H1 (cell line): ENCODE measurements around the gene C2orf74. TPM values are rescaled to one million over a fixed set of nuclear protein-coding genes. Genes with fewer than 3 reads are reported as not detected.

Experiments
- EP300 ChIP-seq, 2 experiments: IDR thresholded peaks; 1 replicate in 1 of 2; 2 replicates in 1 of 2; pipeline ENCODE4 v1.6.1; 2011 to 2012; ENCODE audit warnings: low read depth in 2 of 2, low read length in 2 of 2, mild to moderate bottlenecking in 2 of 2, borderline replicate concordance in 1 of 2, inconsistent platforms in 1 of 2, moderate library complexity in 1 of 2
- HDAC6 ChIP-seq: IDR thresholded peaks from one replicate; pipeline ENCODE4 v1.7.1; 2012; ENCODE audit warnings: low read depth, mild to moderate bottlenecking, inconsistent platforms, low read length, moderate library complexity
- polyA plus RNA-seq, 7 experiments: library from polyadenylated mRNA; depleted of rRNA in 3 of 7; stranded (reverse) in 5 of 7; unstranded in 2 of 7; fragments of >200 nt in 5 of 7; fragments of 200-250 nt in 2 of 7; gene quantifications; 1 replicate in 5 of 7; 2 replicates in 1 of 7; 4 replicates in 1 of 7; pipeline versions ENCODE4 v1.2.1 to v1.2.3, GENCODE V29; 2011 to 2013; ENCODE audit warnings: missing spikeins in 2 of 7, mixed read lengths in 2 of 7
- total RNA-seq: library from RNA; stranded (reverse); fragmentation: NEBNext Ultra II Directional; extraction: Animal tissue kit (Norgen Biotek cat#: 25700); gene quantifications from 2 replicates; pipeline ENCODE4 v1.2.1, GENCODE V29; 2021

C2orf74 gene
- total and polyA plus RNA-seq, 2 of the 8 experiments (the other 6 are each of a cell fraction or from before 2014, with no cell fraction given): 2.6 to 9.3 TPM

DNA sequence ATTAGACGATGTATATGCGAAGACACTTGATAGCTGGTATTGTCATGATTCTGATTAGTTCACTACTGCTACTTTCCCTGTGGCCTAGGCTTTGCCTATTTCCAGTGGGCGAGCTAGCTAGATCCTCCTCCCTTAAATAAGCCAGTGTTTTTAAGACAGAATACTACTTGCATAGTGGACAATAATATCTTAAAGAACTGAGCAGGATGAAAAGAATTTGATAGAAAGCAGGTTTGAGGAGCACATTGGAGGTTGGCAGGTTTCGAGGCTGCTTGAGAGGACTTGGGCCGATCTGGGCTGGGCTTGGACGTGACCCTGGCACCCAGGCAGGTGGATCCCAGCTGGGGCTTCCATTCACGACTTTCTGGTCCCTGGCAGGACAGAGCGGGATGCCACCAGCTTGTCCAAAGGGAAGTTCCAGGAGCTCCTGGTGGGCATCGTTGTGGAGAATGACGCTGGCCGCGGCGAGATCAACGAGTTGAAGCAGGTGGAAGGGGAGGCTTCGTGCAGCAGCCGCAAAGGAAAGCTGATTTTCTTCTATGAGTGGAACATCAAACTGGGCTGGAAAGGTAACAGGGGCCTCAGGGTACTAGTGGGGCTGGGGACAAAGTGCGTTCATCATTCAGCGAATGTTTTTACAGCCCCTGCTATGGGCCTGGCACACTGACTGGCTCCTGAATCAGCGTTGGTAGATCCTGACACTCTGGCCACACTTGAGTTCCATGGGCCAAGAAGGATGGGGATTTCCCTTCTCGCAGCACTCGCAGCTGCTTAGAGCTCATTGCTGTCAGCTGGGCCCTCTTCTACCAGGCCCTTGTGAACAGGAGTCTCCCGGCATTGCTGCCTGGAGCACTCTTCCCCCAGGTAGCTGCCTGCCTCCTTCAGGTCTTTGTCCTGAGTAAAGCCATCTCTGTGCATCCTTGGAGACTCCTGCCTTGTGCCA lies 16.9 kb downstream of the C2orf74 start (continued):
- TF ChIP-seq HDAC6 (no peak), EP300 (IDR thresholded peaks at IDR 0.05; ENCODE audit: borderline replicate concordance in 1 of 2, low read depth in 2 of 2, low read length in 2 of 2) (no peak)
- TF ChIP-seq, all 59 proteins: peak for 0
